Medulla oblongata (tissue), 1 donor: ENCODE measurements around the gene FILIP1L.

Source experiments
- DNase-seq: peaks from one replicate; pipeline ENCODE4 v3.0.0-alpha.2; 2015; ENCODE audit errors: extremely low spot score

Gene FILIP1L

DNA sequence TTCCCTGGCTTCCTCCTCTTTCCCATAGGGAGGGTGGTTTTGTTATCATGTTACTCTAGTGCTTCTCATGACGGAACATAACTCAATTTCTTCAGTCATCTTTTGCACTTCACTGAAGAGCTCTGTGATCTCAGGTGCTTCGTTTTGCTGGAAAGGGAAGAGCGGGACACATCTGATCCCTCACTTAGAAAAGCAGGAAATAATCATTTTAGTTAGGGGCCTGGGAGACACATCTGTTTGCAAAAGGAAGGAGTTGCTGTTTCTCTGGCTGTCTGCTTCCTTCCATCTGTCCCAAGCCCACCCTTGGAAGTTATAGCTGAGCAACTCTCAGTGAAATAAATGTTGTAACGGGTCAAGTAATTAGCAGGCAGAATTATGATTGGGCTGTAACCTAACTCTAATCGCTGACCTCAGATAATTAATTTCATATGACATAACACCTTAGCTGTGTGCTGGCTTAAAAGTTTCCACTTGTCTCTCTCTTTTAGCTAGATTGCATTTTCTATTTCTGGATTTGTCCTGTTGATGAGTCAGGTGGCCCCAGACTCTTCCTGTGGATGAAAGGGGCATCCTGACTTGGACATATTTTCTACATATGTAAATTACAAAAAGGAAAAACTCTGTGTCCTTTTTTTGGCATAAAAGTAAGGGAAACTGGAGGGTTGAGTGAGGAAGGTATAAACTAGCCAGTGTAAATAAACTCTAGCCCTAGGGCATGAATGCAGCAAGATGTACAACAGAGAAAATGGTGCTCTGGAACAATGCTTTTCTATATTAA is 11.0 kb upstream of the FILIP1L start:
- DNase-seq = no peak

GRCh38 chr3:100124201-100124761 is 10.0 kb upstream of the FILIP1L start:
- no peak for DNase-seq

DNA sequence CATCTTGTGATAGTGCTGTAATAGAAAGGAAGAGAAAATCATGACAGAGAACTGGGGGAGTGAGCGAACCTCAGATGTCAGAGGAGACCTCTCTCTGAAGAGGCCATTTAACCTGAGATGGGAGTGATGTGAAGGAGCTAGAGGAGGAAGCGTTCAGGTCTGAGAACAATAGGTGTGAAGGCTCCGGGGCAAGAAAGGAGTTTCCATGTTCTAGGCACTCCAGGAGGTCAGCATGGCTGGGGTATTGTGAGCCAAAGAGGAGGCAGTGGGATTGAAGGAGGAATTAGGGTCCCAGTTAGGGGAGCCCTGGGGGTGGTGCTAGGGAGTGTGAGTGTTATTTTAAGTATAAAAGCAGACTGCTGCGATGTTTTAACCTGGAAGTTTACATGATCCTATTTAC is 8.8 kb upstream of the FILIP1L start:
- DNase-seq = no peak

DNA sequence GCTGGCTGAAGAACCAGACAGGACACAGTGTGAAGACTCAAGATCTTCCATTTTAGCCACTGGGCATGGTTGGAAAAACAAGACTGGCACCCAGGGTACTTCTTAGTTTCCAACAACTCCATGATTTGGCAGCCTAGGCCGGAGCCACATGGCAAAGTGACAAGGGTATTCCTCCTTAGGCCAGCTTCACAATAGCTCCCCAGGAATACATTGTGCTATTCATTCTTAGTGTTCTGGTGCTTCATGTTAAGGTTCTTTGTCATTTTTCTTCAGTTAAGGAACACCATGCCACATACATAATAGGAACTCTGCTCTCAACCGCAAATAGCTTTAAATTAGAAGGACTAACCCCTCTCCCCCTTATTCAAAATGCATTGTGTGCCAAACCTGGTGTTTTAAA is 8.0 kb upstream of the FILIP1L start:
- no peak for DNase-seq

DNA sequence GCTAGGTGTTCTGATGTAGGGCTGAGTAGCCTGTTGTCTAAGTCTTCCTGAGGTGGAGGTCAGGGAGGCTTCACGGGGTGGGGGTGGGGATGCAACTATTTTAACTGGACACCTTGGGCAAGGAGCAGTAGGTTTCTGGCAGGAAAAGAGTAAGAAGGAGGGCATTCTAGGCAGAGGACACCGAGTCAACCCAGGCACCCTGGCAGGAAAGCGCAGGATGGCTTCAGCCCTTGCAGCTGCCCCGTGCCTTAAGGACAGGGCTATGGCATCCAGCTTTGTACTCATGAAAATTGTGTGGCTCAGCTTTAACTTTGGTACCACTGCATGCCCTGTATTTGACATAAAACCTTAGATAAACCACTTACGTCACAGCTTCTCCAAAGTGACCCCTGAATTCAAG is 6.4 kb upstream of the FILIP1L start:
- DNase-seq = no peak

- no peak for DNase-seq
These were observed 5.7 kb upstream of the FILIP1L start for GRCh38 chr3:100120012-100120411.

- no peak for DNase-seq
These were observed 2.8 kb upstream of the FILIP1L start for GRCh38 chr3:100117093-100117492.

- no peak for DNase-seq
These were observed 433 bp downstream of the FILIP1L start for GRCh38 chr3:100113723-100114412.

GRCh38 chr3:100111728-100112127 is 2.6 kb downstream of the FILIP1L start:
- DNase-seq = no peak

- DNase-seq = no peak
These were observed 4.1 kb downstream of the FILIP1L start for GRCh38 chr3:100110162-100110561.

DNA sequence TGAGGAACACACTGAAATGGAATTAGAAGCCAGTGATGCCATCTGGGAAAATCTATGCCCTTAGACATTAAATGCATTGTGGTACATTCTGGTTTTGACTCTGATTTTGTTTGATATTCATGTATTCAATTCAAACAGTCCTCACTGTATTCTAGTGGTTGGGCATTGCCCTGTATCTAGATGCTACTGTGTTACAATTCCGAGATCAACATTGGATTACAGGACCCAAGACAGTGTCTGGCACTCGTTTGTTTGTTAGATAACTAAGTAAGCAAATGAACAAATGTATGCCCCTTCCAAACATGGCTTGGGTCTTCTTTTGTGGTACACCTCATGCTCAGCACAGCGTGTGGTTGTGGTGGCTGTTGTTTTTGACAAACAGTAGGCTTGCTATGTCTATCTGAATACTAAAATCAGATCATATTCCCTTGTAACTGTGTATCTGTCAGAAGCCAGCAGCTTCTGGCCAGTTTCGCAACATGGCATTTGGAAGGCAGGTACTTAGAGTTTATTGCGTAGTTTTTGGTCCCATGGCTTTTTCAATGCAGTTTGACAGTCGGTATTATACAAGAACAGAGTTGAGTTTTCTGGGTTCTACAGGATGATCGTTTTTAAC is 5.7 kb downstream of the FILIP1L start:
- DNase-seq = no peak

DNA sequence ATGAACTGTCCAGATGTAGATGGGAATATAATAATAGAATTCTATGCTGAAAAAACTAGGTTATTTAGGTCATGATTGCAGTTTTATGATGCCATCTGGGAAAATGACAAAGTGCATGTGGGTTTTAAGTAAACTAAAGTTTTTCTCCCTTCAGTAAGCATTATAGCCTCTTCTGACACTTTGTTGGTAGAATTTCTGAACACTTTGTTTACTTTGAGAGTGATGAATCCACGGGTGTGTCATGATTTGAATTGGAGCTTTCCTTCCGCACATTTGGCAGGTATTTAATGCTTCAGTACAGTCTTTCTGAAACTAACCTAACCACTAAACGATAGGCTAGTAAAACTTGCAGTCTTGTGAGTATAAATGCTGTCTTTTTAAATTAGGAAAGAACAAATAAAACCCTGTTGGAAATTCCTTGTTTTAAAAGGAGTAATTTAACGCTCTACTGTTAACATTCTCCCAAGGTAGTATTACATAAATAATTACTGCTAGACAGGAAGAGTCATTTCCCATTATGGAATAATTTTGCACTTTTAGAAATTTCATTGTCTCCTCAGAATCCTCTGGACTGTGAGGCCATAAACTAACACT is 7.0 kb downstream of the FILIP1L start:
- no peak for DNase-seq

- no peak for DNase-seq
These were observed 7.7 kb downstream of the FILIP1L start for GRCh38 chr3:100106531-100107141.

- DNase-seq = no peak
These were observed 8.2 kb downstream of the FILIP1L start for GRCh38 chr3:100106094-100106493.

GRCh38 chr3:100105501-100105900 is 8.8 kb downstream of the FILIP1L start:
- DNase-seq = no peak

GRCh38 chr3:100104817-100105413 is 9.4 kb downstream of the FILIP1L start:
- DNase-seq = no peak

- DNase-seq = no peak
These were observed 9.9 kb downstream of the FILIP1L start for GRCh38 chr3:100104442-100104798.

DNA sequence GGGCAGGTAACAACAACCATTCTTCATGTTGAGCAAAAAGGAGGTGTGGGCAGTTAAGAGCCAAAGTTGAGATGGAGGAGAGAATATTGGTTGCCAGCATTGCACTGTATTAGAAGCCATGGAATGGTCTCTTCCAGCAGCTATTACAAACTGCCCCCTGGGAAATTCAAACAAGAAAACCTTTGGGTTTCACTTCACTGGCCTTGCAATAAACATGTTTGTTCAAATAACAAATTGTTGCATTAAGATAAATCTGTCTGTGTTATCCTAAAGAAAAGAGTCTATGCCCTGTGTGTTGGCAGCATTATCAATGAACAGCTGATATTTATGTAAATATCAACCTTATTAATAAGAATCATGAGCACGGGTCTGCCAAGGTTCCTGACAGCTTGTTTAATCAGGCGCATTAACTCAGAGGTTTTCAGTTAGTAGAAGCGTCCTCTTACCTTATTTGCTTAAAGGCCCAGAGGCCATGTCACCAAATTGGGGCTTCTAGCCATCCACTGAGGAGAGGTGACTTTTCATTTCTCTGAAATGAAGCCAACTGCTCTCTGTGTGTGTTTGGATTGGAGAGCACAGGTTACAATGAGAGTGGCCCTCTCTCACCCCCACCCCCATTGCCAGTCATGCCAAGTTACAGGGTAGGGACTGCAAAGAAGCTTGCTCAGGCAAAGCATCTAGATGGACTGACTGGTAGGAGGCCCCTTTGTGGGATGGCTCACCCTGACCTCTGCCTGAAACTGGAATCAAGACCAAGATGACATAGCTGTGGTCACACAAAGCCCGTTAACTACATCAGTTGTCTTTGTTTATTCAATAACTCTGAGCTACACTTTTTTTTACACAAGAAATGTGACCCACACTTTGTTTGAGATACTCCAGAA is 10.5 kb downstream of the FILIP1L start:
- DNase-seq = no peak

- no peak for DNase-seq
These were observed 11.5 kb downstream of the FILIP1L start for GRCh38 chr3:100102757-100103156.

DNA sequence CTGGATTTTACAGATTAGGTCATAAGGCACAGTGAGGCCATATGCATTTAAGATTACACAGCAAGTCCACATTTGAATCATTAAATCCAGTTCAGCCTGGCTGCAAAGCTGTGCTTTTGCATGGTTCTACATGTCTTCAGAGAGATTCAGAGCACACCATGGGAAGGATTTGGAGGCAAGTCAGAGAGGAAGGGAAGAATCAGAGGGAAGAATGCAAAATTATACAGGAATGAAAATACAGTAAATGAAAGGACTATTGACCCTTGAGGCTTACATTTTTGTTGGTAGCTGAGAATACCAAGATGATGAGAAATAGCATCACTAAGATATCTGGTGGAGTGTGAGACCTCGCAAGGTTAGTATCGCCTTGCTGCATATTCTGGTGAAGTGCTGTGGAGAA is 13.9 kb downstream of the FILIP1L start:
- DNase-seq = no peak
